DND-41 (cell line): ENCODE measurements around the gene RABEP1.

Source experiments
- EZH2 ChIP-seq: IDR thresholded peaks from 3 replicates; pipeline ENCODE4 v1.6.1; 2012; ENCODE audit warnings: borderline replicate concordance, low read depth, mild to moderate bottlenecking, moderate library complexity, low read length, inconsistent platforms; ENCODE audit not compliant: severe bottlenecking
- TF ChIP-seq, protein P1 (sequence below): IDR thresholded peaks from 2 replicates; pipeline ENCODE4 v1.5.1; 2012; ENCODE audit warnings: borderline replicate concordance, low read length, moderate library complexity, mild to moderate bottlenecking; ENCODE audit not compliant: poor library complexity, severe bottlenecking; ENCODE audit errors: extremely low read depth

DNA sequence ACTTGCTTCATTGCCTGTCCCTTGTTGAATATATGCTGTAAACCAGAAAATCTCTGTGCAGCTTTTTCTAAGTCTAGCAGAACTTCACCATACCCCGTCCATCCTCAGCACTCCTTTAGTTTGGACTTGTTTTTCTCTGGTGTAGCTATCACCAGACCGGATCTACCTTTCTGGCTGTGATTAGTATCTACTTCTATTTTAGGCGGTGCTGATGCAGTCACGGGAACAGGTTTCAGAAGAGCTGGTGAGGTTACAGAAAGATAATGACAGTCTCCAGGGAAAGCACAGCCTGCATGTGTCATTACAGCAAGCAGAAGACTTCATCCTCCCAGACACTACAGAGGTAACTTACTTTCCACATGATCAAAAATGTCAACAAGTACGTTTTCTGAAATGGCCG, 91.0 kb downstream of the RABEP1 start:
- TF ChIP-seq EZH2: no peak
- TF ChIP-seq, protein P1, sequence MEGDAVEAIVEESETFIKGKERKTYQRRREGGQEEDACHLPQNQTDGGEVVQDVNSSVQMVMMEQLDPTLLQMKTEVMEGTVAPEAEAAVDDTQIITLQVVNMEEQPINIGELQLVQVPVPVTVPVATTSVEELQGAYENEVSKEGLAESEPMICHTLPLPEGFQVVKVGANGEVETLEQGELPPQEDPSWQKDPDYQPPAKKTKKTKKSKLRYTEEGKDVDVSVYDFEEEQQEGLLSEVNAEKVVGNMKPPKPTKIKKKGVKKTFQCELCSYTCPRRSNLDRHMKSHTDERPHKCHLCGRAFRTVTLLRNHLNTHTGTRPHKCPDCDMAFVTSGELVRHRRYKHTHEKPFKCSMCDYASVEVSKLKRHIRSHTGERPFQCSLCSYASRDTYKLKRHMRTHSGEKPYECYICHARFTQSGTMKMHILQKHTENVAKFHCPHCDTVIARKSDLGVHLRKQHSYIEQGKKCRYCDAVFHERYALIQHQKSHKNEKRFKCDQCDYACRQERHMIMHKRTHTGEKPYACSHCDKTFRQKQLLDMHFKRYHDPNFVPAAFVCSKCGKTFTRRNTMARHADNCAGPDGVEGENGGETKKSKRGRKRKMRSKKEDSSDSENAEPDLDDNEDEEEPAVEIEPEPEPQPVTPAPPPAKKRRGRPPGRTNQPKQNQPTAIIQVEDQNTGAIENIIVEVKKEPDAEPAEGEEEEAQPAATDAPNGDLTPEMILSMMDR: no peak
